ENCODE results near the gene CALCOCO2. TPM values are rescaled to one million over a fixed set of nuclear protein-coding genes. Genes with fewer than 3 reads are reported as not detected.
A peak's percentile ranks its signal among the peaks of the same experiment; 100 is the strongest.

CALCOCO2 gene
- total and polyA plus RNA-seq, 2 experiments from 2014 or later: 14.4 to 16.3 TPM

DNA sequence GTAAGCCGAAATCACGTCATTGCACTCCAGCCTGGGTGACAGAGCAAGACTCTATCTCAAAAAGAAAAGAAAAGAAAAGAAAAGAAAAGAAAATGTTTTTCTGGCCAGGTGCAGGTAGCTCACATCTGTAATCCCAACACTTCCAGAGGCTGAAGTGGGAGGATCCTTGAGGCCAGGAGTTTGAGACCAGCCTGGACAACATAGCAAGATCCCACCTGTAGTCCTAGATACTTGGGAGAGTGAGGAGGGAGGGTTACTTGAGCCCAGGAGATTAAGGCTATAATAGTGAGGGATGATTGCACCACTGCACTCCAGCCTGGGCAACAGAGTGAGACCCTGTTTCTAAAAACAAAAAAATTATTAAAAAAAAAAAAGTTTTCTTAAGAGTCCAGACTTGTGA is 59.3 kb downstream of the CALCOCO2 start:
- H3K79me2 ChIP-seq (replicated peaks; ENCODE audit: insufficient read depth): peaks cover 18% of the 10 kb centered on the region
- H4K20me1 ChIP-seq (replicated peaks; ENCODE audit: insufficient read depth): no peaks in the 10 kb centered on the region
- no peak overlapping the region for H2AFZ ChIP-seq
- Mint-ChIP-seq H3K4me3 (no peak overlapping the region), H3K27me3 (ENCODE audit: insufficient read depth, low read depth, poor library complexity) (peaks cover 15% of the 10 kb centered on the region), H3K36me3 (ENCODE audit: low read depth) (peaks cover 7% of the 10 kb centered on the region; the same call in 2 of the 3 replicates), H3K27ac (no peak overlapping the region), H3K4me1 (peaks cover 9% of the 10 kb centered on the region), H3K9me3 (no peaks in the 10 kb centered on the region)
- H3K4me3 ChIP-seq: no peak overlapping the region
- ATAC-seq (no peak), DNase-seq (ENCODE audit: low spot score) (no peak)
- no peaks in the 10 kb centered on the region for H3F3A ChIP-seq (replicated peaks; ENCODE audit: low read depth)
- no peak overlapping the region for H3K4me2 ChIP-seq
- H3K36me3 ChIP-seq (ENCODE audit: insufficient read depth): no peaks in the 10 kb centered on the region; the same call in 1 of the 2 replicates
- no peaks in the 10 kb centered on the region for H3K9me2 ChIP-seq (ENCODE audit: insufficient read depth)
- H3K4me1 ChIP-seq (ENCODE audit: insufficient read depth): peaks cover 5% of the 10 kb centered on the region
- H3K27me3 ChIP-seq (ENCODE audit: insufficient read depth): no peaks in the 10 kb centered on the region
- TF ChIP-seq POLR2AphosphoS5 (IDR thresholded peaks at IDR 0.05; ENCODE audit: low read depth): no peak
- no peak overlapping the region for H3K27ac ChIP-seq (ENCODE audit: low read depth)

DNA sequence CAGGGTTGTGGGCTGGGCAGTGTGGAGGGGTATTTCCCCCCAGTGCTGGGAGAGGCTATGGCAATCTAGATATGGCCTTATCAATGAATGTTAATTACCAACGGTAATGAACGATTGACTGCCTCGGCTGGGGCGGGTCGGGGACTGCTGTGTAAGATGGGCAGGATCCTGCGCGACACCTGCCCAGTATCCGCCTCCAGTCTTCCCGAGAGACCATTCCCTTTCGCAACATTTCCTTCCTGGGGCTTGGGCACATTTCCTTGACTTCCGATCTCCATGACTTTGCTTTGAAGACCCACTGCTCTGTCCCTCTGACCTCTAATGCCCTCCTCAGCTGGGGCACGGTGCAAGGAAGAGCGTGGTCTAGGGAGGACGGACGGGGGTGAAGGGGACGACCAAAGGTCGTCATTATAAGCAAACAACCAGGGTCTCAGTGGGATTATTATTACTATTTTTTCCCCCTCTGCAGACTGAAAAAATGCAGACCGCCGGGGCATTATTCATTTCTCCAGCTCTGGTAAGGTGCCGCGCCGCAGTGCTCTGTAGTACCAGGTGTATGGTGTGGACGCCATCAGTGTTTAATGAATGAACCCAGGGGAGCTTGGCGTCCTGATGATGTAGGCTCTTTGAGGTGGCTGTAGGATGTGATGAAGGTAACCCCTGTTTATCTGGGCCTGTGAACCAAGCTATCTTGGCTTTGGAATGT is 62.3 kb downstream of the CALCOCO2 start:
- Histone ChIP-seq H3K36me3 (ENCODE audit: insufficient read depth) (no peaks in the 10 kb centered on the region; the same call in none of the 2 replicates), H2AFZ (no peak overlapping the region; the same call in 1 of the 2 replicates), H4K20me1 (replicated peaks; ENCODE audit: insufficient read depth) (no peaks in the 10 kb centered on the region), H3K4me2 (peak overlapping the region; percentile 86), H3K4me1 (ENCODE audit: insufficient read depth) (peaks cover 5% of the 10 kb centered on the region), H3K27ac (ENCODE audit: low read depth) (peak overlapping the region; percentile 28; the same call in 1 of the 2 replicates), H3F3A (replicated peaks; ENCODE audit: low read depth) (peaks cover 3% of the 10 kb centered on the region; the same call in 1 of the 2 replicates), H3K4me3 (peak overlapping the region; percentile 69), H3K79me2 (replicated peaks; ENCODE audit: insufficient read depth) (peaks cover 18% of the 10 kb centered on the region), H3K9me2 (ENCODE audit: insufficient read depth) (no peaks in the 10 kb centered on the region), H3K27me3 (ENCODE audit: insufficient read depth) (no peaks in the 10 kb centered on the region)
- Mint-ChIP-seq H3K4me1 (peaks cover 9% of the 10 kb centered on the region), H3K4me3 (peak overlapping the region; percentile 94), H3K9me3 (no peaks in the 10 kb centered on the region), H3K27ac (peak overlapping the region; percentile 96), H3K36me3 (ENCODE audit: low read depth) (peaks cover 28% of the 10 kb centered on the region), H3K27me3 (ENCODE audit: insufficient read depth, low read depth, poor library complexity) (peaks cover 13% of the 10 kb centered on the region)
- ATAC-seq (peak; percentile 7), DNase-seq (ENCODE audit: low spot score) (peak; percentile 39)
- TF ChIP-seq, protein P1, sequence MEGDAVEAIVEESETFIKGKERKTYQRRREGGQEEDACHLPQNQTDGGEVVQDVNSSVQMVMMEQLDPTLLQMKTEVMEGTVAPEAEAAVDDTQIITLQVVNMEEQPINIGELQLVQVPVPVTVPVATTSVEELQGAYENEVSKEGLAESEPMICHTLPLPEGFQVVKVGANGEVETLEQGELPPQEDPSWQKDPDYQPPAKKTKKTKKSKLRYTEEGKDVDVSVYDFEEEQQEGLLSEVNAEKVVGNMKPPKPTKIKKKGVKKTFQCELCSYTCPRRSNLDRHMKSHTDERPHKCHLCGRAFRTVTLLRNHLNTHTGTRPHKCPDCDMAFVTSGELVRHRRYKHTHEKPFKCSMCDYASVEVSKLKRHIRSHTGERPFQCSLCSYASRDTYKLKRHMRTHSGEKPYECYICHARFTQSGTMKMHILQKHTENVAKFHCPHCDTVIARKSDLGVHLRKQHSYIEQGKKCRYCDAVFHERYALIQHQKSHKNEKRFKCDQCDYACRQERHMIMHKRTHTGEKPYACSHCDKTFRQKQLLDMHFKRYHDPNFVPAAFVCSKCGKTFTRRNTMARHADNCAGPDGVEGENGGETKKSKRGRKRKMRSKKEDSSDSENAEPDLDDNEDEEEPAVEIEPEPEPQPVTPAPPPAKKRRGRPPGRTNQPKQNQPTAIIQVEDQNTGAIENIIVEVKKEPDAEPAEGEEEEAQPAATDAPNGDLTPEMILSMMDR (conservative IDR thresholded peaks at IDR 0.05; ENCODE audit: low read depth in 2 of 2): no peak
- TF ChIP-seq POLR2AphosphoS5 (IDR thresholded peaks at IDR 0.05; ENCODE audit: low read depth): no peak

DNA sequence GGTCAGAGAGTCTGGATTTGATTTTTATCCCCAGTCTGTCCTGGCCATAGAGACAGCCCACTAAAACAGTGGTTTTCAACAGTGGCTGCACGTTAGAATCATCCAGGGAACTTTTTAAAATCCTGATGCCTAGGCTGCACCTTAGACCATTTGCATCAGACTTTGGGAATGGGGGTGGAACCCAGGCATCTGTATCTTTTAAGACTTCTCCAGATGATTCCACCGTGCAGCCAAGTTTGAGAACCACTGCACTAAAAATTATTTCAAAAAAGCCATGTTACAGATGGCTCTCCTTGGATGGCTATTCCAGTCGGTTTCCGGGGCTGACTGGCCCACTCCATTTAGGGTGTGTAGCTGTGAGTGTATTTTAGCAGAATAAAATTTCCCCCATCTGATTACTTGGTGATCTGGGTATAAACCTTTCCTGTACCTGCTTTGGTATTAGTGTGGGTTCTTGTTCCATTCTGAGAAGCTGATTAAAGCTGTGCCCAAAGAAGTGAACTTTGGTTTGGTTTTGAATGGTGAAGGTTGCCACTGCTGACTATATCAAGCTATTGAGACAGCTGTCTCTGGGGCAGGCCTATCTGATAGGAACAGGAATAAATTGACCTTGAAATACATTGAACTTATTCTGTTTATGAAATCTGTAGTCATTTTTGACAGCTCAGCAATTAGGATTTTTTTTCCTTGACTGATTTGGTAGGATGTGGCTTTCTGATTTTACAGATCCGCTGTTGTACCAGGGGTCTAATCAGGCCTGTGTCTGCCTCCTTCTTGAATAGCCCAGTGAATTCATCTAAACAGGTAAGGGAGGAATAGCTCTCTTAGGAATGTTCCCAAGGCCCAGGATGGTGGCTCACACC is 63.0 kb downstream of the CALCOCO2 start:
- no peak overlapping the region; the same call in 1 of the 2 replicates for H3K27ac ChIP-seq (ENCODE audit: low read depth)
- H3K4me1 ChIP-seq (ENCODE audit: insufficient read depth): peaks cover 5% of the 10 kb centered on the region
- peaks cover 18% of the 10 kb centered on the region for H3K79me2 ChIP-seq (replicated peaks; ENCODE audit: insufficient read depth)
- Mint-ChIP-seq H3K36me3 (ENCODE audit: low read depth) (peaks cover 31% of the 10 kb centered on the region), H3K9me3 (no peaks in the 10 kb centered on the region), H3K4me1 (peaks cover 9% of the 10 kb centered on the region), H3K4me3 (peak overlapping the region; percentile 94), H3K27ac (peak overlapping the region; percentile 96; the same call in 1 of the 2 replicates), H3K27me3 (ENCODE audit: insufficient read depth, low read depth, poor library complexity) (peaks cover 13% of the 10 kb centered on the region)
- H3K4me3 ChIP-seq: peak overlapping the region; percentile 69
- H2AFZ ChIP-seq: no peak overlapping the region; the same call in 1 of the 2 replicates
- ATAC-seq (no peak), DNase-seq (ENCODE audit: low spot score) (no peak)
- H3K9me2 ChIP-seq (ENCODE audit: insufficient read depth): no peaks in the 10 kb centered on the region
- TF ChIP-seq CREB1 (CRISPR knock-in tag; IDR thresholded peaks at IDR 0.05; ENCODE audit: low read depth) (no peak), NANOG (IDR thresholded peaks at IDR 0.05; ENCODE audit: borderline replicate concordance) (no peak), ZNF331 (CRISPR knock-in tag; IDR thresholded peaks at IDR 0.05; ENCODE audit: low read depth) (no peak), EZH2phosphoT487 (IDR thresholded peaks at IDR 0.05; ENCODE audit: unreplicated experiment) (no peak)
- peaks cover 6% of the 10 kb centered on the region; the same call in 1 of the 2 replicates for H3F3A ChIP-seq (replicated peaks; ENCODE audit: low read depth)
- H3K27me3 ChIP-seq (ENCODE audit: insufficient read depth): no peaks in the 10 kb centered on the region
- H4K20me1 ChIP-seq (replicated peaks; ENCODE audit: insufficient read depth): no peaks in the 10 kb centered on the region
- H3K36me3 ChIP-seq (ENCODE audit: insufficient read depth): no peaks in the 10 kb centered on the region; the same call in none of the 2 replicates
- peak overlapping the region; percentile 86 for H3K4me2 ChIP-seq
